CD4-positive, alpha-beta memory T cell (primary cell): ENCODE results near the gene ATP6AP1. TPM values are rescaled to one million over a fixed set of nuclear protein-coding genes. Genes with fewer than 3 reads are reported as not detected.
"Not testable (repeated sequence)": the region's sequence is repeated elsewhere in the genome, so short reads cannot be mapped to it uniquely, and the experiment has no call there.

Experiments used
- CTCF ChIA-PET: fragments of 350-600 bp; sonication (Branson Sonifier 250); formaldehyde crosslinking; loops from one replicate; lab custom pipeline; 2021; ENCODE audit warnings: inconsistent platforms; ENCODE audit not compliant: partially characterized antibody; lab: Charles Lee
- POLR2A ChIA-PET: fragments of 350-600 bp; sonication (Branson Sonifier 250); formaldehyde crosslinking; loops from one replicate; lab custom pipeline; 2021; ENCODE audit not compliant: partially characterized antibody; lab: Charles Lee
- DNase-seq, 5 donors: peaks; one replicate each; pipeline versions ENCODE4 v3.0.0 to v3.0.0-alpha.2; 2020 to 2022; ENCODE audit warnings: mixed read lengths in 1 of 5
- H3K27ac ChIP-seq: one replicate; pipeline ENCODE4 v1.7.0; 2013; ENCODE audit warnings: low read depth, low read length
- H3K27me3 ChIP-seq: 2 replicates; pipeline ENCODE4 v1.7.0; 2013; ENCODE audit warnings: mild to moderate bottlenecking, low read length, moderate library complexity; ENCODE audit not compliant: insufficient read depth
- H3K36me3 ChIP-seq: 2 replicates; pipeline ENCODE4 v1.7.0; 2013; ENCODE audit warnings: mild to moderate bottlenecking, low read length, moderate library complexity; ENCODE audit not compliant: insufficient read depth
- H3K4me1 ChIP-seq: 2 replicates; pipeline ENCODE4 v1.7.0; 2013; ENCODE audit warnings: mild to moderate bottlenecking, low read length, moderate library complexity; ENCODE audit not compliant: insufficient read depth
- H3K4me3 ChIP-seq, 2 donors: one replicate each; pipeline ENCODE4 v1.7.0; 2013; ENCODE audit warnings: low read length in 2 of 2, mild to moderate bottlenecking in 1 of 2
- H3K9me3 ChIP-seq, 2 donors: one replicate each; pipeline ENCODE4 v1.7.0; 2013; ENCODE audit warnings: low read length in 2 of 2, control low read depth in 1 of 2; ENCODE audit not compliant: control insufficient read depth in 1 of 2
- H3K27ac Mint-ChIP-seq, 7 donors: one replicate each; pipeline ENCODE4 v1.8.0; 2020 to 2021; ENCODE audit warnings: mixed read lengths in 7 of 7, mild to moderate bottlenecking in 6 of 7, inconsistent platforms in 3 of 7, moderate library complexity in 3 of 7
- H3K27me3 Mint-ChIP-seq, 2 donors: one replicate each; pipeline ENCODE4 v1.8.0; 2020 to 2021; ENCODE audit warnings: mixed read lengths in 2 of 2
- H3K36me3 Mint-ChIP-seq, 2 donors: one replicate each; pipeline ENCODE4 v1.8.0; 2020 to 2021; ENCODE audit warnings: mixed read lengths in 2 of 2, inconsistent platforms in 1 of 2, mild to moderate bottlenecking in 1 of 2
- H3K4me1 Mint-ChIP-seq, 4 donors: one replicate each; pipeline ENCODE4 v1.8.0; 2020 to 2021; ENCODE audit warnings: mixed read lengths in 4 of 4, mild to moderate bottlenecking in 1 of 4
- H3K4me3 Mint-ChIP-seq, 8 donors: one replicate each; pipeline ENCODE4 v1.8.0; 2020 to 2021; ENCODE audit warnings: mixed read lengths in 8 of 8, mild to moderate bottlenecking in 7 of 8, moderate library complexity in 6 of 8, inconsistent platforms in 3 of 8
- H3K9me3 Mint-ChIP-seq, 8 donors: one replicate each; pipeline ENCODE4 v1.8.0; 2020 to 2021; ENCODE audit warnings: mixed read lengths in 8 of 8, mild to moderate bottlenecking in 5 of 8, inconsistent platforms in 3 of 8, moderate library complexity in 1 of 8
- intact Hi-C: fragments of 100-400 bp; cut with micrococcal nuclease; formaldehyde crosslinking; loops from one replicate; pipeline ENCODE4 v1.15.1; 2023
- polyA plus RNA-seq, 2 donors: library from polyadenylated mRNA; unstranded; fragments of 300-500 nt; fragmentation: Illumina TruSeq; gene quantifications; one replicate each; pipeline ENCODE4 v1.2.3, GENCODE V29; 2021
- total RNA-seq, 2 experiments: library from RNA; stranded (reverse); gene quantifications; one replicate each; pipeline ENCODE4 v1.2.3, GENCODE V29; 2021

Gene ATP6AP1
- total and polyA plus RNA-seq, 4 experiments from 2014 or later = 60.4 to 149 (median 88.4) TPM

DNA sequence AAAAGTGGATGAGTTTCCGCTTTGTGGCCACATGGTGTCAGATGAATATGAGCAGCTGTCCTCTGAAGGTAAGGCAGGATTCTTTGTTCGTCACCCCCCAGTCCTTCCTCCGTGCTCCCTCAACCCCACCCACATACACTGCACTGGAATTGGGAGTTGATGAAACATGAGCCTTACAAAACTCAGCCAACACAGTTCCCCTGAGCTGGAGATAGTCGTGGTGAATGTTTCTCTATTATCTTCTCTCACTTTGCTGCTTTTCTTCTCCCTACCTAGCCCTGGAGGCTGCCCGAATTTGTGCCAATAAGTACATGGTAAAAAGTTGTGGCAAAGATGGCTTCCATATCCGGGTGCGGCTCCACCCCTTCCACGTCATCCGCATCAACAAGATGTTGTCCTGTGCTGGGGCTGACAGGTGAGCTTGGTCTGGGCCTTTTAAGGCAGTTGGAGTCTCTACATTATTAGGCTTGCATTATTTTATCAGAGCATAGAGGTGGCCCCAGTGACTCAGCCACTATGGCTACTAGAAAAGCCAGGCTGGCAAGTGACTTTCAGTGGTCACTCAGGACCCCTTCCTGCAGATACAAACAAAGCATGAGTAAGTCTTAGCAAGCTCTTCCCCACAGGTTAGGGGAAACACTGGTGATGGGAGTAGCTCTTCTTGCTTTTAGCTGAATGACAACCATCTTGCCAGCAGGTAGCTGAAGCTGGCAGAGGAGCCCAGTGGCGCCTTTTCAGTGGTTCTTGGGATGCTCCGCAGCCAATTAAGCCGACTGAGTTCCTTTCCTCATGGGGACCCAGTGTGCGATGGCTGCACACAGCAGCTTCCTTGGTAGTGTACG, 28.7 kb upstream of the ATP6AP1 start:
- CTCF ChIA-PET = interaction anchor here (0.9 to 3.1 kb wide), 9 partner anchors 8 to 135 kb away, joined by 3 to 26 read pairs (median 4); partner anchors contain the start of gene SLC10A3
- intact Hi-C loops = no loop called here
- POLR2A ChIA-PET = interaction anchor here (0.6 to 6.0 kb wide), 20 partner anchors 12 to 386 kb away, joined by 3 to 111 read pairs (median 11); partner anchors contain the start of genes ATP6AP1, DNASE1L1, EMD and FAM3A

DNA sequence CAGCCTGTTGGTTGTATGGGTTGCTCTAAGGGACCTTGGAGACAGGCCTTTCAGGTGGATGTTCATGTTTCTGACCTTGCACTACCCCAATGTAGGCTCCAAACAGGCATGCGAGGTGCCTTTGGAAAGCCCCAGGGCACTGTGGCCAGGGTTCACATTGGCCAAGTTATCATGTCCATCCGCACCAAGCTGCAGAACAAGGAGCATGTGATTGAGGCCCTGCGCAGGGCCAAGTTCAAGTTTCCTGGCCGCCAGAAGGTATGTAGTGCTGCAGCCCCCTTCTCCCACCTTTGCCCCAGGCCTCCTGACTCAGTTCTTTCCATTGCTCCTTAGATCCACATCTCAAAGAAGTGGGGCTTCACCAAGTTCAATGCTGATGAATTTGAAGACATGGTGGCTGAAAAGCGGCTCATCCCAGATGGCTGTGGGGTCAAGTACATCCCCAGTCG, 28.1 kb upstream of the ATP6AP1 start:
- peak overlapping the region in 5 of 8 donors; percentile 96 to 99 (median 99) for H3K4me3 Mint-ChIP-seq
- H3K27me3 Mint-ChIP-seq, DNase-seq, H3K9me3 ChIP-seq, H3K27me3 ChIP-seq, intact Hi-C loops, H3K4me3 ChIP-seq: not testable (repeated sequence)
- ChIA-PET POLR2A (interaction anchor here (0.8 to 6.0 kb wide), 13 partner anchors 11 to 134 kb away, joined by 3 to 111 read pairs (median 34); partner anchors contain the start of genes ATP6AP1, DNASE1L1, EMD and FAM3A), CTCF (interaction anchor here (0.9 to 3.1 kb wide), 5 partner anchors 17 to 134 kb away, joined by 3 to 26 read pairs (median 4); partner anchors contain the start of gene SLC10A3)
- H3K9me3 Mint-ChIP-seq = peaks cover 0 to 13% (median 0%) of the 10 kb centered on the region in 8 donors
- peaks cover 19 to 34% of the 10 kb centered on the region in 2 donors for H3K36me3 Mint-ChIP-seq
- peaks cover 7 to 32% (median 17%) of the 10 kb centered on the region in 4 donors for H3K4me1 Mint-ChIP-seq
- H3K27ac Mint-ChIP-seq = peak overlapping the region; percentile 62 to 100 (median 99)
- H3K4me1 ChIP-seq = peaks cover 15% of the 10 kb centered on the region
- peaks cover 23% of the 10 kb centered on the region for H3K36me3 ChIP-seq
- H3K27ac ChIP-seq = peak overlapping the region; percentile 96

More for the DNA sequence above, 28.7 kb upstream of the ATP6AP1 start:
- H3K27ac ChIP-seq = peak overlapping the region; percentile 96
- H3K9me3 ChIP-seq = no peaks in the 10 kb centered on the region
- DNase-seq = peak in 4 of 5 donors; percentile 42 to 74 (median 51)
- H3K4me3 Mint-ChIP-seq = peak overlapping the region; percentile 96 to 99 (median 99)
- peaks cover 0 to 13% (median 0%) of the 10 kb centered on the region in 8 donors for H3K9me3 Mint-ChIP-seq
- H3K36me3 Mint-ChIP-seq = peaks cover 19 to 34% of the 10 kb centered on the region in 2 donors
- no peaks in the 10 kb centered on the region for H3K27me3 ChIP-seq
- H3K4me3 ChIP-seq = peak overlapping the region; percentile 55 to 95
- peaks cover 7 to 32% (median 17%) of the 10 kb centered on the region in 4 donors for H3K4me1 Mint-ChIP-seq
- no peaks in the 10 kb centered on the region for H3K27me3 Mint-ChIP-seq
- peaks cover 23% of the 10 kb centered on the region for H3K36me3 ChIP-seq
- peaks cover 15% of the 10 kb centered on the region for H3K4me1 ChIP-seq
- peak overlapping the region; percentile 99 to 100 (median 99) for H3K27ac Mint-ChIP-seq

- Mint-ChIP-seq H3K9me3 (peaks cover 0 to 13% (median 0%) of the 10 kb centered on the region in 8 donors), H3K4me3 (peak overlapping the region in 4 of 8 donors; percentile 25 to 57 (median 43)), H3K27ac (peak overlapping the region; percentile 26 to 99 (median 84)), H3K4me1 (peaks cover 7 to 32% (median 17%) of the 10 kb centered on the region in 4 donors), H3K27me3 (no peaks in the 10 kb centered on the region), H3K36me3 (peaks cover 19 to 34% of the 10 kb centered on the region in 2 donors)
- Histone ChIP-seq H3K27me3 (no peaks in the 10 kb centered on the region), H3K4me1 (peaks cover 15% of the 10 kb centered on the region), H3K36me3 (peaks cover 23% of the 10 kb centered on the region), H3K9me3 (no peaks in the 10 kb centered on the region), H3K4me3 (no peak overlapping the region), H3K27ac (peak overlapping the region; percentile 41)
- intact Hi-C loops = no loop called here
- ChIA-PET POLR2A (interaction anchor here (1.0 to 6.0 kb wide), 9 partner anchors 9 to 133 kb away, joined by 3 to 111 read pairs (median 37); partner anchors contain the start of genes ATP6AP1, DNASE1L1, FAM3A and SLC10A3), CTCF (no interaction called here)
- DNase-seq = peak in 1 of 5 donors; percentile 24
Observed at GRCh38 chrX:154401045-154401799, 27.3 kb upstream of the ATP6AP1 start.

- Histone ChIP-seq H3K9me3 (no peaks in the 10 kb centered on the region), H3K4me1 (peaks cover 15% of the 10 kb centered on the region), H3K4me3 (no peak overlapping the region), H3K27me3 (no peaks in the 10 kb centered on the region), H3K36me3 (peaks cover 23% of the 10 kb centered on the region), H3K27ac (no peak overlapping the region)
- peak overlapping the region in 5 of 7 donors; percentile 35 to 99 (median 78) for H3K27ac Mint-ChIP-seq
- peaks cover 0 to 13% (median 0%) of the 10 kb centered on the region in 8 donors for H3K9me3 Mint-ChIP-seq
- ChIA-PET POLR2A (interaction anchor here (1.0 to 6.0 kb wide), 3 partner anchors 9 to 85 kb away, joined by 4 to 111 read pairs (median 5); partner anchors contain the start of genes SLC10A3, TAFAZZIN and UBL4A), CTCF (no interaction called here)
- no peak for DNase-seq
- no peaks in the 10 kb centered on the region for H3K27me3 Mint-ChIP-seq
- H3K36me3 Mint-ChIP-seq = peaks cover 19 to 34% of the 10 kb centered on the region in 2 donors
- intact Hi-C loops = no loop called here
- H3K4me3 Mint-ChIP-seq = no peak overlapping the region
- peaks cover 7 to 29% (median 17%) of the 10 kb centered on the region in 4 donors for H3K4me1 Mint-ChIP-seq
Observed at GRCh38 chrX:154401918-154402621, 26.4 kb upstream of the ATP6AP1 start.

- no peak overlapping the region for H3K4me3 ChIP-seq
- Mint-ChIP-seq H3K27me3 (no peaks in the 10 kb centered on the region), H3K4me1 (peaks cover 7 to 27% (median 17%) of the 10 kb centered on the region in 4 donors), H3K4me3 (no peak overlapping the region), H3K36me3 (peaks cover 19 to 34% of the 10 kb centered on the region in 2 donors), H3K9me3 (peaks cover 0 to 13% (median 0%) of the 10 kb centered on the region in 8 donors), H3K27ac (peak overlapping the region in 1 of 7 donors; percentile 35)
- intact Hi-C loops = no loop called here
- no peak overlapping the region for H3K27ac ChIP-seq
- H3K36me3 ChIP-seq = peaks cover 23% of the 10 kb centered on the region
- no peaks in the 10 kb centered on the region for H3K9me3 ChIP-seq
- CTCF ChIA-PET = no interaction called here
- POLR2A ChIA-PET = interaction anchor here (1.7 kb wide), 1 partner anchor 10 kb away, joined by 5 read pairs; no protein-coding TSS in a partner anchor
- H3K27me3 ChIP-seq = no peaks in the 10 kb centered on the region
- DNase-seq = no peak
- peaks cover 15% of the 10 kb centered on the region for H3K4me1 ChIP-seq
Observed at GRCh38 chrX:154402622-154403127, 25.8 kb upstream of the ATP6AP1 start.

GRCh38 chrX:154403192-154403591, 25.3 kb upstream of the ATP6AP1 start:
- Histone ChIP-seq H3K27me3 (no peaks in the 10 kb centered on the region), H3K4me3 (no peak overlapping the region), H3K9me3 (no peaks in the 10 kb centered on the region), H3K4me1 (peaks cover 15% of the 10 kb centered on the region), H3K27ac (no peak overlapping the region), H3K36me3 (peaks cover 23% of the 10 kb centered on the region)
- POLR2A ChIA-PET = interaction anchor here (1.7 kb wide), 1 partner anchor 9 kb away, joined by 5 read pairs; no protein-coding TSS in a partner anchor
- Mint-ChIP-seq H3K4me1 (peaks cover 7 to 25% (median 15%) of the 10 kb centered on the region in 4 donors), H3K27me3 (no peaks in the 10 kb centered on the region), H3K4me3 (no peak overlapping the region), H3K27ac (peak overlapping the region in 2 of 7 donors; percentile 9 to 68), H3K9me3 (peaks cover 0 to 12% (median 0%) of the 10 kb centered on the region in 8 donors), H3K36me3 (peaks cover 19 to 31% of the 10 kb centered on the region in 2 donors)
- intact Hi-C loops = no loop called here
- CTCF ChIA-PET = no interaction called here
- no peak for DNase-seq
